Regular cardiac myocyte (primary cell): ENCODE measurements around the gene LMX1B. TPM values are rescaled to one million over a fixed set of nuclear protein-coding genes. Genes with fewer than 3 reads are reported as not detected.

Source experiments
- total RNA-seq: library from RNA; depleted of rRNA; stranded (reverse); fragments of >200 nt; gene quantifications from 2 replicates; pipeline ENCODE4 v1.2.3, GENCODE V29; 2014

LMX1B gene
- under 0.01 TPM in 1 of 2 replicates, not detected in the other for total RNA-seq

DNA sequence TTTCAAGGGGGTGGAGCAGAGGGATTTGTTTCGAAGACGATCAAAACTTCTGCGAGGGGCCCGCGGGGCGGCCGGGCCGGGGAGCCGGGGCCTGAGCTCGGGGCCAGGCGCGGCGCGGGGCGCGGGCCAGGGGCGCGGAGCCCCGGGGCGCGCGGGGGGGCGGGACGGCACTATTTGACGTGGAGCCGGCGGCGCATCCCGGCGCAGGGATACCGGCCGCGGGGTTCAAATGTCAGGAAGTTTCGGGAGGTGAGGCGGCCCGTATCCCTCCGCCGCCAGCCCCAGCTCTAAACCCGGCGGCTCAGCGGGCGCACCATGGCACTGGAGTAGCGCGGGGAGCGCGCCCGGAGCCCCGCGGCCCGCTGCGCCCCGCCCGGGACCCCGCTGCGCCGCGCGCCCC, at the start of gene LMX1B:
TSS of gene LMX1B (plus strand) at position 278 of the 400 bp plus-strand sequence. CDS start 522 bp downstream, outside the sequence.

Other genes with a start within 250 kb of the LMX1B start
- gene ZBTB43, start 191.1 kb downstream of the LMX1B start, total RNA-seq = 9.6 and 11.7 TPM in 2 replicates
- 4.8 and 5.1 TPM in 2 replicates for gene ZBTB34, start 246.7 kb downstream of the LMX1B start, total RNA-seq